RPMI8226 (cell line): ENCODE data around the gene TFEB.

Source experiments
- DNase-seq: peaks from one replicate; pipeline ENCODE4 v3.0.0-alpha.2; 2015

Gene TFEB

GRCh38 chr6:41648070-41648585 lies 87.3 kb downstream of the TFEB start:
- DNase-seq, result no peak

GRCh38 chr6:41647061-41647511 lies 88.3 kb downstream of the TFEB start:
- DNase-seq, result no peak

GRCh38 chr6:41646026-41646795 lies 89.2 kb downstream of the TFEB start:
- DNase-seq, result no peak

- no peak for DNase-seq
Observed at GRCh38 chr6:41645007-41645618, 90.3 kb downstream of the TFEB start.

- no peak for DNase-seq
Observed at GRCh38 chr6:41644297-41644879, 91.0 kb downstream of the TFEB start.

GRCh38 chr6:41643899-41644269 lies 91.5 kb downstream of the TFEB start:
- no peak for DNase-seq

GRCh38 chr6:41642960-41643898 lies 92.2 kb downstream of the TFEB start:
- no peak for DNase-seq

GRCh38 chr6:41642090-41642959 lies 93.1 kb downstream of the TFEB start:
- no peak for DNase-seq

- DNase-seq, result no peak
Observed at GRCh38 chr6:41641352-41641925, 94.0 kb downstream of the TFEB start.

- no peak for DNase-seq
Observed at GRCh38 chr6:41640426-41640825, 95.0 kb downstream of the TFEB start.

GRCh38 chr6:41639809-41640371 lies 95.5 kb downstream of the TFEB start:
- no peak for DNase-seq

- DNase-seq, result no peak
Observed at GRCh38 chr6:41638935-41639808, 96.2 kb downstream of the TFEB start.

GRCh38 chr6:41638002-41638934 lies 97.1 kb downstream of the TFEB start, which contains the start of gene MDFI:
TSS of gene MDFI (plus strand) at chr6:41638468. CDS start at chr6:41638750, 282 bp downstream.
- DNase-seq, result no peak

- no peak for DNase-seq
Observed at GRCh38 chr6:41637194-41638001, 98.0 kb downstream of the TFEB start.

GRCh38 chr6:41636833-41637193 lies 98.6 kb downstream of the TFEB start:
- DNase-seq, result no peak

GRCh38 chr6:41635365-41635764 lies 100.0 kb downstream of the TFEB start:
- no peak for DNase-seq

- no peak for DNase-seq
Observed at GRCh38 chr6:41634657-41635056, 100.8 kb downstream of the TFEB start.
